ENCODE measurements around the gene NEK8.

DNA sequence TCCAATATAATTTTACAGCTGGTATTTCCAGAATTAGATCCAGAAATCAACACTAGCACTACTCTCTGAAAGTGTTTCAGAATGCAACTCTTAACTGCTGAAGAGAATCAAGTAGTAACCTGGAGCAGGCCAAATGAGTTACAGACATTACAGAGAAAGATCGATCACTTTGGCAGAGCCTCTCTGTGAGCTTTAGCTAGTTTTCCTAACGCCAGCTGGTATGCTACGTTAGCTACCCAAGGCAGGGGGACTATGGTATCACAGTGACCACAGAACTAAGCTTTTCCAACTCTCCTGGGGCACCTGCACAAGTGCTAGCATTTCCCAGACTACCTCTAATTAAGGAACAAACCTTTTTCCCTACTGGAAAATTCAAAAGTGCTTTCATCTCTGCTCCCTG is 45.6 kb downstream of the NEK8 start:
- no peak for TF ChIP-seq RAD21 (conservative IDR thresholded peaks at IDR 0.05)
- no peak for TF ChIP-seq CTCF (IDR thresholded peaks at IDR 0.05; ENCODE audit: poor library complexity, severe bottlenecking)
- no peak for TF ChIP-seq POLR2AphosphoS5 (IDR thresholded peaks at IDR 0.05)
